ENCODE measurements around the gene PCDHGA1. TPM values are rescaled to one million over a fixed set of nuclear protein-coding genes. Genes with fewer than 3 reads are reported as not detected.
"Not testable (repeated sequence)": the region's sequence is repeated elsewhere in the genome, so short reads cannot be mapped to it uniquely, and the experiment has no call there.

Gene PCDHGA1
- total and polyA plus RNA-seq, 9 donors = 0.44 to 0.86 (median 0.63) TPM

GRCh38 chr5:141382469-141383294, 52.4 kb downstream of the PCDHGA1 start, which contains the start of gene PCDHGA7:
Gene PCDHGA7 (plus strand): TSS chr5:141382742. CDS start chr5:141382900, 158 bp downstream.
- Histone ChIP-seq H3K36me3 (ENCODE audit: control insufficient read depth, insufficient read depth, low read length) (no peaks in the 10 kb centered on the region), H3K4me3 (ENCODE audit: low read length) (peak within 1 kb of the TSS; percentile 22), H3K4me1 (ENCODE audit: control insufficient read depth, insufficient read depth, low read length) (no peaks in the 10 kb centered on the region), H3K27ac (ENCODE audit: low read length) (no peak within 1 kb of the TSS), H3K9me3 (replicated peaks; ENCODE audit: control insufficient read depth, low read depth, low read length) (peaks cover 71% of the 10 kb centered on the region), H3K27me3 (ENCODE audit: control insufficient read depth, insufficient read depth, low read length) (peaks cover 5% of the 10 kb centered on the region)
- DNase-seq = peak; percentile 4
- 13% methylated on average over 24 of the region's 37 CpGs for WGBS (ENCODE audit: insufficient coverage)

DNA sequence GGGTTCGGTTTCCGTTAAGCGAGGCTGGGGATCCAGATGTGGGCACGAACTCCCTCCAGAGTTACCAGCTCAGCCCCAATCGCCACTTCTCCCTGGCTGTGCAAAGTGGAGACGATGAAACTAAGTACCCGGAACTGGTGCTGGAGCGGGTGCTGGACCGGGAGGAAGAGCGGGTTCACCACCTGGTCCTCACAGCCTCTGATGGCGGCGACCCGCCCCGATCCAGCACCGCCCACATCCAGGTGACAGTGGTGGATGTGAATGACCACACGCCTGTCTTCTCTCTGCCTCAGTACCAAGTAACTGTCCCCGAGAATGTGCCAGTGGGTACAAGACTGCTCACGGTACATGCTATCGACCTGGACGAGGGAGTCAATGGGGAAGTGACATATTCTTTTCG, 53.0 kb downstream of the PCDHGA1 start:
- H3K9me3 ChIP-seq (replicated peaks; ENCODE audit: control insufficient read depth, low read depth, low read length) = peaks cover 70% of the 10 kb centered on the region
- no peak for DNase-seq
- peaks cover 5% of the 10 kb centered on the region for H3K27me3 ChIP-seq (ENCODE audit: control insufficient read depth, insufficient read depth, low read length)

GRCh38 chr5:141384471-141385267, 54.4 kb downstream of the PCDHGA1 start:
- Histone ChIP-seq H3K9me3 (replicated peaks; ENCODE audit: control insufficient read depth, low read depth, low read length) (peaks cover 79% of the 10 kb centered on the region), H3K4me3 (ENCODE audit: low read length) (no peak overlapping the region), H3K36me3 (ENCODE audit: control insufficient read depth, insufficient read depth, low read length) (no peaks in the 10 kb centered on the region), H3K27ac (ENCODE audit: low read length) (no peak overlapping the region), H3K4me1 (ENCODE audit: control insufficient read depth, insufficient read depth, low read length) (no peaks in the 10 kb centered on the region), H3K27me3 (ENCODE audit: control insufficient read depth, insufficient read depth, low read length) (peaks cover 7% of the 10 kb centered on the region)
- 67% methylated on average over 38 of the region's 43 CpGs for WGBS (ENCODE audit: insufficient coverage)
- DNase-seq = no peak

More for the DNA sequence above, 53.0 kb downstream of the PCDHGA1 start:
- 42% methylated on average over 9 of the region's 21 CpGs for WGBS (ENCODE audit: insufficient coverage)
- Histone ChIP-seq H3K4me3 (ENCODE audit: low read length) (no peak overlapping the region), H3K36me3 (ENCODE audit: control insufficient read depth, insufficient read depth, low read length) (no peaks in the 10 kb centered on the region), H3K4me1 (ENCODE audit: control insufficient read depth, insufficient read depth, low read length) (no peaks in the 10 kb centered on the region), H3K27ac (ENCODE audit: low read length) (no peak overlapping the region)

DNA sequence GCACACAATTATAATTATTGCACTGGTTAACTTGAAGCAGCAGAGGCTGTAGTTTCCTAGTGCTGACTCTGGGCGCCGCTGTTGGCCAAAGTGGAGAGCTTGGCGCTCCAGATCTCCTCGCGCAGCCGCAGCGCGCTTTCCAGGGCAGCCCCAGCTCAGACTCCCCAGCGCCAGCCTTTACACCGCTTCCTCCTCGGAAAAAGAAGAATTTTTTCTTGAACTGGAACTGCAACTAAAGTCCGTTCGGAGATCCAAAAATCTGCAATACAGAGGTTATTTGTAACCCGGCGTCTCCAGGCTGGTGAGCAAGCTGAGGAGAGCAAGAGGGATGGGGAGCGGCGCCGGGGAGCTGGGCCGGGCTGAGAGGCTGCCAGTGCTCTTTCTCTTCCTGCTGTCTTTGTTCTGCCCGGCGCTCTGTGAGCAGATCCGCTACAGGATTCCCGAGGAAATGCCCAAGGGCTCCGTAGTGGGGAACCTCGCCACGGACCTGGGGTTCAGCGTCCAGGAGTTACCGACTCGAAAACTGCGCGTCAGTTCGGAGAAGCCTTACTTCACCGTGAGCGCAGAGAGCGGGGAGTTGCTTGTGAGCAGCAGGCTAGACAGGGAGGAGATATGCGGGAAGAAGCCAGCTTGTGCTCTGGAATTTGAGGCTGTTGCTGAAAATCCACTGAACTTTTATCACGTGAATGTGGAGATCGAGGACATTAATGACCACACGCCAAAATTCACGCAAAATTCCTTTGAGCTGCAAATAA, 57.4 kb downstream of the PCDHGA1 start, which contains the start of gene PCDHGB4:
PCDHGB4 (plus strand) TSS at position 142 of the 755 bp plus-strand sequence; CDS start at position 329, 187 bp downstream.
- not testable (repeated sequence) for H3K4me3 ChIP-seq (ENCODE audit: low read length)
- H3K27me3 ChIP-seq (ENCODE audit: control insufficient read depth, insufficient read depth, low read length) = peaks cover 11% of the 10 kb centered on the region

GRCh38 chr5:141388661-141389060, 58.3 kb downstream of the PCDHGA1 start:
- H3K27me3 ChIP-seq (ENCODE audit: control insufficient read depth, insufficient read depth, low read length) = peaks cover 14% of the 10 kb centered on the region
- 80% methylated on average over 3 of the region's 10 CpGs for WGBS (ENCODE audit: insufficient coverage)

More for the DNA sequence above, 57.4 kb downstream of the PCDHGA1 start, which contains the start of gene PCDHGB4:
- H3K4me1 ChIP-seq (ENCODE audit: control insufficient read depth, insufficient read depth, low read length); H3K27ac ChIP-seq (ENCODE audit: low read length); H3K36me3 ChIP-seq (ENCODE audit: control insufficient read depth, insufficient read depth, low read length): not testable (repeated sequence)
- H3K9me3 ChIP-seq (replicated peaks; ENCODE audit: control insufficient read depth, low read depth, low read length) = peaks cover 83% of the 10 kb centered on the region
- 5% methylated on average over 11 of the region's 40 CpGs for WGBS (ENCODE audit: insufficient coverage)
- peak; percentile 10 for DNase-seq

GRCh38 chr5:141389153-141390042, 59.1 kb downstream of the PCDHGA1 start:
- WGBS (ENCODE audit: insufficient coverage) = 38% methylated on average over 75 of the region's 77 CpGs
- Histone ChIP-seq H3K4me1 (ENCODE audit: control insufficient read depth, insufficient read depth, low read length) (no peaks in the 10 kb centered on the region), H3K4me3 (ENCODE audit: low read length) (no peak overlapping the region), H3K36me3 (ENCODE audit: control insufficient read depth, insufficient read depth, low read length) (no peaks in the 10 kb centered on the region), H3K27me3 (ENCODE audit: control insufficient read depth, insufficient read depth, low read length) (peaks cover 14% of the 10 kb centered on the region), H3K9me3 (replicated peaks; ENCODE audit: control insufficient read depth, low read depth, low read length) (peaks cover 83% of the 10 kb centered on the region), H3K27ac (ENCODE audit: low read length) (no peak overlapping the region)
- no peak for DNase-seq

More at GRCh38 chr5:141388661-141389060, 58.3 kb downstream of the PCDHGA1 start:
- Histone ChIP-seq H3K36me3 (ENCODE audit: control insufficient read depth, insufficient read depth, low read length) (no peaks in the 10 kb centered on the region), H3K4me3 (ENCODE audit: low read length) (no peak overlapping the region), H3K9me3 (replicated peaks; ENCODE audit: control insufficient read depth, low read depth, low read length) (peaks cover 83% of the 10 kb centered on the region), H3K4me1 (ENCODE audit: control insufficient read depth, insufficient read depth, low read length) (no peaks in the 10 kb centered on the region), H3K27ac (ENCODE audit: low read length) (no peak overlapping the region)
- no peak for DNase-seq

GRCh38 chr5:141392429-141393198, 62.3 kb downstream of the PCDHGA1 start, which contains the start of gene PCDHGA8:
Gene PCDHGA8 (plus strand): TSS chr5:141392633. CDS start chr5:141392814, 181 bp downstream.
- no peak within 1 kb of the TSS for H3K4me3 ChIP-seq (ENCODE audit: low read length)
- H3K27ac ChIP-seq (ENCODE audit: low read length) = no peak within 1 kb of the TSS
- H3K36me3 ChIP-seq (ENCODE audit: control insufficient read depth, insufficient read depth, low read length) = no peaks in the 10 kb centered on the region
- H3K4me1 ChIP-seq (ENCODE audit: control insufficient read depth, insufficient read depth, low read length) = no peaks in the 10 kb centered on the region
- no peak for DNase-seq
- peaks cover 75% of the 10 kb centered on the region for H3K9me3 ChIP-seq (replicated peaks; ENCODE audit: control insufficient read depth, low read depth, low read length)
- WGBS (ENCODE audit: insufficient coverage) = 22% methylated on average over 31 of the region's 38 CpGs
- peaks cover 14% of the 10 kb centered on the region for H3K27me3 ChIP-seq (ENCODE audit: control insufficient read depth, insufficient read depth, low read length)

- Histone ChIP-seq H3K4me3 (ENCODE audit: low read length) (no peak overlapping the region), H3K27me3 (ENCODE audit: control insufficient read depth, insufficient read depth, low read length) (peaks cover 16% of the 10 kb centered on the region), H3K9me3 (replicated peaks; ENCODE audit: control insufficient read depth, low read depth, low read length) (peaks cover 77% of the 10 kb centered on the region), H3K36me3 (ENCODE audit: control insufficient read depth, insufficient read depth, low read length) (no peaks in the 10 kb centered on the region), H3K4me1 (ENCODE audit: control insufficient read depth, insufficient read depth, low read length) (no peaks in the 10 kb centered on the region), H3K27ac (ENCODE audit: low read length) (no peak overlapping the region)
- 59% methylated on average over 11 of the region's 21 CpGs for WGBS (ENCODE audit: insufficient coverage)
- DNase-seq = no peak
Observed at GRCh38 chr5:141393267-141393666, 63.0 kb downstream of the PCDHGA1 start.
